HepG2 (cell line): ENCODE data around the gene KLHL5. TPM values are rescaled to one million over a fixed set of nuclear protein-coding genes. Genes with fewer than 3 reads are reported as not detected.

Experiments
- ATAC-seq: fragments of 200-7000 bp; cut with Tn5 transposase; 3 replicates; pipeline ENCODE4 v1.9.1; 2020; ENCODE audit warnings: mild to moderate bottlenecking, moderate library complexity
- BruUV-seq: library from RNA; stranded (reverse); fragments of 400-500 nt; replicated peaks from 2 replicates; lab custom pipeline; 2021; lab: Mats Ljungman, UMichigan
- CTCF ChIA-PET: fragments of 300-600 bp; formaldehyde crosslinking; extraction: SDS; loops from one replicate; lab custom pipeline; 2021; ENCODE audit warnings: low total read pairs, inconsistent platforms, low intra/inter-chr PET ratio; lab: Yijun Ruan, JAX
- POLR2A ChIA-PET: fragments of 350-600 bp; sonication (Branson Sonifier 250); formaldehyde crosslinking; loops from one replicate; lab custom pipeline; 2020; ENCODE audit warnings: antibody characterized with exemption, inconsistent platforms; lab: Yijun Ruan, JAX
- DNase-seq: peaks from one replicate; pipeline ENCODE4 v3.0.0-alpha.2; 2015; ENCODE audit warnings: low spot score
- FAIRE-seq: peaks from 3 replicates; lab custom pipeline; 2011; peaks lifted over from hg19 to GRCh38; lab: Jason Lieb, UNC
- H2AFZ ChIP-seq: one replicate; pipeline ENCODE4 v1.6.1; 2011; ENCODE audit warnings: low read length, inconsistent platforms
- H3K27ac ChIP-seq: fragments of 300-600 bp; 3 replicates; pipeline ENCODE4 v1.8.0; 2011; ENCODE audit warnings: mixed run types, mild to moderate bottlenecking, mixed read lengths, low read length, inconsistent platforms; ENCODE audit not compliant: insufficient read depth; ENCODE audit errors: extremely low read length
- H3K27me3 ChIP-seq, 2 experiments: fragments of 200-600 bp in 1 of 2; 2 replicates in 1 of 2; 3 replicates in 1 of 2; pipeline versions ENCODE4 v1.6.0 to v1.8.0; 2011; ENCODE audit warnings: low read length in 2 of 2, mild to moderate bottlenecking in 2 of 2, moderate library complexity in 2 of 2, inconsistent platforms in 1 of 2; ENCODE audit not compliant: insufficient read depth in 2 of 2, control insufficient read depth in 1 of 2
- H3K36me3 ChIP-seq, 2 experiments: fragments of 200-600 bp in 1 of 2; replicated peaks in 1 of 2; 2 replicates in 1 of 2; 3 replicates in 1 of 2; pipeline versions ENCODE4 v1.5.1 to v1.8.0; 2011; ENCODE audit warnings: low read length in 2 of 2, inconsistent platforms in 1 of 2; ENCODE audit not compliant: insufficient read depth in 2 of 2, control insufficient read depth in 1 of 2
- H3K4me1 ChIP-seq: 2 replicates; pipeline ENCODE4 v1.5.1; 2012; ENCODE audit warnings: low read length, inconsistent platforms; ENCODE audit not compliant: insufficient read depth
- H3K4me2 ChIP-seq: 2 replicates; pipeline ENCODE4 v1.6.0; 2011; ENCODE audit warnings: low read depth, low read length, inconsistent platforms
- H3K4me3 ChIP-seq, 3 experiments: fragments of 200-600 bp in 1 of 3; sonication (generic), shearing (Covaris generic) in 1 of 3; replicated peaks in 1 of 3; 2 replicates each; pipeline ENCODE4 v1.5.1; 2011 to 2016; ENCODE audit warnings: low read length in 3 of 3, inconsistent platforms in 2 of 3, low read depth in 2 of 3, mild to moderate bottlenecking in 2 of 3, control low read depth in 1 of 3, mixed read lengths in 1 of 3; ENCODE audit not compliant: insufficient read depth in 1 of 3
- H3K79me2 ChIP-seq: one replicate; pipeline ENCODE4 v1.6.1; 2011; ENCODE audit warnings: low read length, inconsistent platforms; ENCODE audit not compliant: insufficient read depth
- H3K9ac ChIP-seq: 2 replicates; pipeline ENCODE4 v1.6.0; 2011; ENCODE audit warnings: mild to moderate bottlenecking, low read depth, low read length, inconsistent platforms; ENCODE audit not compliant: insufficient read depth
- H3K9me3 ChIP-seq: 2 replicates; pipeline ENCODE4 v1.5.1; 2012; ENCODE audit warnings: mild to moderate bottlenecking, low read length
- H4K20me1 ChIP-seq: 2 replicates; pipeline ENCODE4 v1.6.0; 2011; ENCODE audit warnings: inconsistent platforms, mild to moderate bottlenecking, low read length, moderate library complexity; ENCODE audit not compliant: insufficient read depth
- CENPT ChIP-seq: sonication (generic); formaldehyde crosslinking; IDR thresholded peaks from 2 replicates; pipeline ENCODE4 v1.8.0; 2022; ENCODE audit warnings: low read depth, mild to moderate bottlenecking, moderate library complexity, missing genetic modification reagents
- EEA1 ChIP-seq: sonication (generic); formaldehyde crosslinking; IDR thresholded peaks from 2 replicates; pipeline ENCODE4 v1.5.1; 2020; ENCODE audit warnings: mild to moderate bottlenecking, missing genetic modification reagents, borderline replicate concordance
- GABPB1 ChIP-seq: IDR thresholded peaks from 2 replicates; pipeline ENCODE4 v1.6.1; 2016; ENCODE audit warnings: mild to moderate bottlenecking, missing genetic modification reagents, moderate library complexity, missing compliant biosample characterization
- HNRNPH1 ChIP-seq: fragments of 200-400 bp; formaldehyde crosslinking; optimal IDR thresholded peaks from 2 replicates; pipeline ENCODE3; 2017; ENCODE audit warnings: mild to moderate bottlenecking, low read depth, low read length
- TBL1XR1 ChIP-seq: fragments of 150-350 bp; IDR thresholded peaks from 2 replicates; pipeline ENCODE4 v1.6.1; 2014; ENCODE audit warnings: borderline replicate concordance, low read length; ENCODE audit not compliant: partially characterized antibody
- ZFP62 ChIP-seq: sonication (generic); formaldehyde crosslinking; IDR thresholded peaks from 2 replicates; pipeline ENCODE4 v1.4.0; 2020; ENCODE audit warnings: missing genetic modification reagents
- ZGPAT ChIP-seq: IDR thresholded peaks from 2 replicates; pipeline ENCODE4 v1.6.1; 2016; ENCODE audit warnings: mild to moderate bottlenecking
- ZNF253 ChIP-seq: sonication (generic); formaldehyde crosslinking; IDR thresholded peaks from 2 replicates; pipeline ENCODE4 v1.8.0; 2022; ENCODE audit warnings: mild to moderate bottlenecking, missing genetic modification reagents, borderline replicate concordance
- ZNF510 ChIP-seq: sonication (generic); formaldehyde crosslinking; IDR thresholded peaks from 2 replicates; pipeline ENCODE4 v1.4.0; 2020; ENCODE audit warnings: low read depth, mild to moderate bottlenecking, missing genetic modification reagents
- WGBS: methylation state at CpG from one replicate; pipeline ENCODE4 v1.1.6; 2017; ENCODE audit warnings: low lambda C conversion rate; 5-methylcytosine and 5-hydroxymethylcytosine counted together
- in situ Hi-C: cut with HindIII; loops from 2 replicates; pipeline ENCODE4 v1.10.0; 2017; ENCODE audit warnings: low pct_unique_long_range_greater_than_20kb; ENCODE audit not compliant: extremely low pct_ligation_motif_present
- intact Hi-C: fragments of 100-400 bp; cut with micrococcal nuclease; formaldehyde crosslinking; loops from one replicate; pipeline ENCODE4 v1.10.0; 2022; ENCODE audit not compliant: unreplicated experiment
- polyA plus RNA-seq, 8 experiments: library from polyadenylated mRNA; depleted of rRNA in 3 of 8; stranded (reverse) in 7 of 8; unstranded in 1 of 8; fragments of >200 nt; fragmentation: Illumina TruSeq in 4 of 8; extraction: Trizol in 4 of 8; gene quantifications; 2 replicates each; pipeline versions ENCODE4 v1.2.1 to v1.2.3, GENCODE V29; 2011 to 2016; ENCODE audit warnings: low read depth in 4 of 8, missing spikeins in 1 of 8, mixed read lengths in 1 of 8; ENCODE audit not compliant: insufficient read depth in 1 of 8
- total RNA-seq, 5 experiments: library from RNA; depleted of rRNA; stranded (reverse); fragments of >200 nt; fragmentation: Illumina TruSeq; extraction: Trizol; gene quantifications; 2 replicates each; pipeline ENCODE4 v1.2.3, GENCODE V29; 2016; ENCODE audit warnings: low read depth in 1 of 5

KLHL5 gene
- total and polyA plus RNA-seq, 2 of the 13 experiments (the other 11 are each of a cell fraction or from before 2014, with no cell fraction given): 36.2 to 38.7 TPM

- in situ Hi-C loops (no loop called here), intact Hi-C loops (no loop called here)
- Histone ChIP-seq H3K27me3 (no peaks in the 10 kb centered on the region), H3K36me3 (no peaks in the 10 kb centered on the region), H3K9me3 (no peaks in the 10 kb centered on the region), H3K27ac (no peak overlapping the region), H3K4me2 (peak overlapping the region; percentile 11; the same call in 1 of the 2 replicates), H3K9ac (no peak overlapping the region), H3K4me3 (no peak overlapping the region), H4K20me1 (no peaks in the 10 kb centered on the region), H2AFZ (no peak overlapping the region), H3K79me2 (no peaks in the 10 kb centered on the region), H3K4me1 (peaks cover 13% of the 10 kb centered on the region; the same call in 1 of the 2 replicates)
- WGBS: 56% methylated on average over 7 of the region's 7 CpGs
- DNase-seq (no peak), ATAC-seq (peak; percentile 44; the same call in 1 of the 3 replicates), FAIRE-seq (no peak)
- BruUV-seq: no TSS peak
- POLR2A ChIA-PET: no interaction called here
- CTCF ChIA-PET: no interaction called here
- TF ChIP-seq EEA1 (CRISPR knock-in tag): no peak
- TF ChIP-seq ZGPAT (CRISPR knock-in tag): no peak
- no peak for TF ChIP-seq ZNF510 (CRISPR knock-in tag)
- no peak for TF ChIP-seq GABPB1
- TF ChIP-seq ZNF253 (CRISPR knock-in tag): no peak
- TF ChIP-seq CENPT (CRISPR knock-in tag): no peak
- no peak for TF ChIP-seq TBL1XR1
- no peak for TF ChIP-seq HNRNPH1
- TF ChIP-seq ZFP62 (CRISPR knock-in tag): no peak
- TF ChIP-seq, all 625 proteins: peak for 0
Measured at GRCh38 chr4:39166669-39167068, 104.6 kb downstream of the KLHL5 start.
